Stimulated activated naive CD8-positive, alpha-beta T cell treated with anti-CD3 and anti-CD28 coated beads, Interleukin-15, Interleukin-2, amounts not matched to agents 100 ng/mL and 50 ng/mL, for 24 hours (primary cell): ENCODE measurements around the gene MCL1.

Experiments
- H3K27ac Mint-ChIP-seq: one replicate; pipeline ENCODE4 v1.8.0; 2021; ENCODE audit warnings: mild to moderate bottlenecking, mixed read lengths
- H3K27me3 Mint-ChIP-seq: one replicate; pipeline ENCODE4 v1.8.0; 2021; ENCODE audit warnings: mixed read lengths
- H3K36me3 Mint-ChIP-seq: one replicate; pipeline ENCODE4 v1.8.0; 2021; ENCODE audit warnings: low read depth, mixed read lengths
- H3K4me1 Mint-ChIP-seq: one replicate; pipeline ENCODE4 v1.8.0; 2021; ENCODE audit warnings: low read depth, mixed read lengths
- H3K4me3 Mint-ChIP-seq: one replicate; pipeline ENCODE4 v1.8.0; 2021; ENCODE audit warnings: mild to moderate bottlenecking, mixed read lengths
- H3K9me3 Mint-ChIP-seq: one replicate; pipeline ENCODE4 v1.8.0; 2021; ENCODE audit warnings: mixed read lengths

Gene MCL1

DNA sequence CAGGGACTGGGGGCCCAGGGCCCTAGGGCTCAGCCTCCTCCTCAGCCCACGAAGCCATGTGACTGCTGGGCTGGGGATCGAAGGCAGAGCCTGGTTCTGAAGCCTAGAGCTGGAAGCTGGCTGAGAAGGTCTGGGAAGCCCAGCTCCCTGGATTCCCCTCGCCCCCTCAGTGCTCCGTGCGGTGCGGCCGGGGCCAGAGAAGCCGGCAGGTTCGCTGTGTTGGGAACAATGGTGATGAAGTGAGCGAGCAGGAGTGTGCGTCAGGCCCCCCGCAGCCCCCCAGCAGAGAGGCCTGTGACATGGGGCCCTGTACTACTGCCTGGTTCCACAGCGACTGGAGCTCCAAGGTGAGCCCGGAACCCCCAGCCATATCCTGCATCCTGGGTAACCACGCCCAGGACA, 21.1 kb downstream of the MCL1 start:
- peaks cover 31% of the 10 kb centered on the region for H3K4me1 Mint-ChIP-seq
- H3K4me3 Mint-ChIP-seq = no peak overlapping the region
- H3K9me3 Mint-ChIP-seq = no peaks in the 10 kb centered on the region
- H3K27ac Mint-ChIP-seq = no peak overlapping the region
- H3K36me3 Mint-ChIP-seq = no peaks in the 10 kb centered on the region
- H3K27me3 Mint-ChIP-seq = no peaks in the 10 kb centered on the region

DNA sequence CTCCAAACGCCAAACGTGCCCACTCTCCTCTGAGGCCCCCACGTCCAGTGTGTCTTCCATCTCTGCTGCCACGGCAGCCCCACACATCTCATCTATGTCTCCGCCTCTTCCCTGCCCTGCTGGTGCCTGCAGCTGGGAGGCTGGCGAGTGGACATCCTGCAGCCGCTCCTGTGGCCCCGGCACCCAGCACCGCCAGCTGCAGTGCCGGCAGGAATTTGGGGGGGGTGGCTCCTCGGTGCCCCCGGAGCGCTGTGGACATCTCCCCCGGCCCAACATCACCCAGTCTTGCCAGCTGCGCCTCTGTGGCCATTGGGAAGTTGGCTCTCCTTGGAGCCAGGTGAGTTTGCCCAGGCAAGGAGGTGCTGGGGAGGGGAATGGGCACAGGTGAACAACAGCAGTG, 21.6 kb downstream of the MCL1 start:
- no peaks in the 10 kb centered on the region for H3K27me3 Mint-ChIP-seq
- no peaks in the 10 kb centered on the region for H3K9me3 Mint-ChIP-seq
- no peak overlapping the region for H3K27ac Mint-ChIP-seq
- H3K4me1 Mint-ChIP-seq = peaks cover 27% of the 10 kb centered on the region
- no peak overlapping the region for H3K4me3 Mint-ChIP-seq
- H3K36me3 Mint-ChIP-seq = no peaks in the 10 kb centered on the region

DNA sequence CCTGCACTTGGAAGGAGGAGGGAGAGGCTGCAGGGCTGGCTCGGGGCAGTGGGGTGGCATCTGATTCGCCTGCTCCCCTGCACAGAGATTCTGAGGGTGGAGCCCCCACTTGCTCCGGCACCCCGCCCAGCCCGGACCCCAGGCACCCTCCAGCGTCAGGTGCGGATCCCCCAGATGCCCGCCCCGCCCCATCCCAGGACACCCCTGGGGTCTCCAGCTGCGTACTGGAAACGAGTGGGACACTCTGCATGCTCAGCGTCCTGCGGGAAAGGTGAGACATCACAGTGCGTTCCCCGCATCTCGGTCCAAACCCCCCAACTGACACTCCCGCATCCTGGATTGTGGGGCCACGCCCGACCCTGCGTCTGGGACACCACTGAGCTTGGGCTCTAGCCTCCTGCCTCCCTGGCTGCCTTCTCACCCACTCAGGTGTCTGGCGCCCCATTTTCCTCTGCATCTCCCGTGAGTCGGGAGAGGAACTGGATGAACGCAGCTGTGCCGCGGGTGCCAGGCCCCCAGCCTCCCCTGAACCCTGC, 22.3 kb downstream of the MCL1 start:
- H3K4me1 Mint-ChIP-seq = peaks cover 27% of the 10 kb centered on the region
- H3K4me3 Mint-ChIP-seq = no peak overlapping the region
- H3K9me3 Mint-ChIP-seq = no peaks in the 10 kb centered on the region
- peaks cover 3% of the 10 kb centered on the region for H3K27me3 Mint-ChIP-seq
- no peak overlapping the region for H3K27ac Mint-ChIP-seq
- H3K36me3 Mint-ChIP-seq = no peaks in the 10 kb centered on the region

DNA sequence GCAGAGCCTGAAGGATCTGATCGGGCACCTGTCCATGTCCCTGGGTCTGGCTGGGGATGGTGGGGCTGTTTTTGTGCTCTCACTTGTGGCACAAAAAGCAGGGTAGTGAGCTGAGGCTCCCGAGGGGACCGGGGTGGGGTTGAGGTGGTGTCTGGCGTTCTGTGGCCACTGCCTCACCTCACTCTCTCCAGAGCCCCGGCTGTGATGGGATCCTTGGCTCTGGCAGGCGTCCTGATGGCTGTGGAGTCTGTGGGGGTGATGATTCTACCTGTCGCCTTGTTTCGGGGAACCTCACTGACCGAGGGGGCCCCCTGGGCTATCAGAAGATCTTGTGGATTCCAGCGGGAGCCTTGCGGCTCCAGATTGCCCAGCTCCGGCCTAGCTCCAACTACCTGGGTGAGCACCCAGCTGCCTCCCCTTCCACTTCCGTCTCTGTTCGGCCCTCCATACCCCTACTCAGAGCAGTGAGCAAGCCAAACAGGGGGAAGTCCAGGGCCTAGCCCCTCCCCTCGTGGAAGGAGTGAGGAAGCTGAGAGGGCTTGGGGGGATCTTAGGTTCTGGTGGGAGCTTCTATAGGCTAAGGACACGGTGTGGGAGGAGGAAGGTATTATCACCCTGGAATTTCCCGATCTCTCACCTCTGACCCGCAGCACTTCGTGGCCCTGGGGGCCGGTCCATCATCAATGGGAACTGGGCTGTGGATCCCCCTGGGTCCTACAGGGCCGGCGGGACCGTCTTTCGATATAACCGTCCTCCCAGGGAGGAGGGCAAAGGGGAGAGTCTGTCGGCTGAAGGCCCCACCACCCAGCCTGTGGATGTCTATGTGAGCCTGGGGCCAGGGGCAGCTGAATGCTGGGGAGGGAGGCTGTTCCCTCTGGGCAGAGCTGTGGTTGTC, 23.2 kb downstream of the MCL1 start:
- Mint-ChIP-seq H3K27me3 (peaks cover 9% of the 10 kb centered on the region), H3K36me3 (no peaks in the 10 kb centered on the region), H3K4me1 (peaks cover 29% of the 10 kb centered on the region), H3K27ac (no peak overlapping the region), H3K4me3 (no peak overlapping the region), H3K9me3 (no peaks in the 10 kb centered on the region)

DNA sequence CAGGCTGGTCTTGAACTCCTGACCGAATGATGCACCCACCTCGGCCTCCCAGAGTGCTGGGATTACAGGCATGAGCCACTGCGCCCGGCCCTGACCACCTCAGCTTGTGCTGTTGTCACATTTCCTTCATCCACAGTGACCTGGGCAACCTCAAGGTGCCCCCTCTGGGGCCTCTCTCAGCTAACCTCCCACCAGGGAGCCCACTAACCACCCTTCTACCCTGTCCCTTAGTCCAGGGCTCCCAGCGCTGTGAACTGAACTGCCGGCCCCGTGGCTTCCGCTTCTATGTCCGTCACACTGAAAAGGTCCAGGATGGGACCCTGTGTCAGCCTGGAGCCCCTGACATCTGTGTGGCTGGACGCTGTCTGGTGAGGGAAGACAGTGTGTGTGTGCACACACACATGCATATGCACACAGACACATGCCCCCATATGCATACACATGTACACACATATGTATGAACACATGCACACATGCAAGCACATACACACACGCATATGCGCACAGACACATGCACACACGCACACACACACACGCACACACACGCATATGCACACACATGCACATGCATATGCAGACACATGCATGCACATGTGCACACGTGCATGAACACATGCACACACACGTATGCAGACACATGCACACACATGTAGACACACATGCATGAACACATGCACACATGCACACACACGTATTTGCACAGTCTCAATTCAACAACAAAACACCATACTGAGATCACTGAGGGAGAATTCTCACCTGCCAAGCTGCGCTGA, 24.0 kb downstream of the MCL1 start:
- Mint-ChIP-seq H3K4me3 (no peak overlapping the region), H3K4me1 (peaks cover 26% of the 10 kb centered on the region), H3K36me3 (no peaks in the 10 kb centered on the region), H3K27ac (no peak overlapping the region), H3K27me3 (peaks cover 17% of the 10 kb centered on the region), H3K9me3 (no peaks in the 10 kb centered on the region)

DNA sequence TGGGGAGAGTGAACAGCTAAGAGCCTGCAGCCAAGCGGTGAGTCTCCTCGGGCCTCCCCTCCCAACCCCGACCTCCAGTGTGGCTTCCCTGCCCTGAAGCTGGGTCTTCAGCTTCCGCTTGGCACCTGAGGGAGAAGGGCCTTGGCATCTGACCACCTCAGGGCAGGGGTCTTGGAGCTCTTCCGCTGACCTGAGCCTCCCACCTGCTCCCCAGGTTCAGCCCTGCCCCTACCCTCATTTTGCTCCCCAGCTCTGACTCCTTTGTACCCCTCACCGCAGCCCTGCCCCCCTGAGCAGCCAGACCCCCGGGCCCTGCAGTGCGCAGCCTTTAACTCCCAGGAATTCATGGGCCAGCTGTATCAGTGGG, 25.3 kb downstream of the MCL1 start:
- no peaks in the 10 kb centered on the region for H3K9me3 Mint-ChIP-seq
- H3K27ac Mint-ChIP-seq = no peak overlapping the region
- no peaks in the 10 kb centered on the region for H3K36me3 Mint-ChIP-seq
- H3K27me3 Mint-ChIP-seq = peaks cover 24% of the 10 kb centered on the region
- no peak overlapping the region for H3K4me3 Mint-ChIP-seq
- H3K4me1 Mint-ChIP-seq = peaks cover 25% of the 10 kb centered on the region

DNA sequence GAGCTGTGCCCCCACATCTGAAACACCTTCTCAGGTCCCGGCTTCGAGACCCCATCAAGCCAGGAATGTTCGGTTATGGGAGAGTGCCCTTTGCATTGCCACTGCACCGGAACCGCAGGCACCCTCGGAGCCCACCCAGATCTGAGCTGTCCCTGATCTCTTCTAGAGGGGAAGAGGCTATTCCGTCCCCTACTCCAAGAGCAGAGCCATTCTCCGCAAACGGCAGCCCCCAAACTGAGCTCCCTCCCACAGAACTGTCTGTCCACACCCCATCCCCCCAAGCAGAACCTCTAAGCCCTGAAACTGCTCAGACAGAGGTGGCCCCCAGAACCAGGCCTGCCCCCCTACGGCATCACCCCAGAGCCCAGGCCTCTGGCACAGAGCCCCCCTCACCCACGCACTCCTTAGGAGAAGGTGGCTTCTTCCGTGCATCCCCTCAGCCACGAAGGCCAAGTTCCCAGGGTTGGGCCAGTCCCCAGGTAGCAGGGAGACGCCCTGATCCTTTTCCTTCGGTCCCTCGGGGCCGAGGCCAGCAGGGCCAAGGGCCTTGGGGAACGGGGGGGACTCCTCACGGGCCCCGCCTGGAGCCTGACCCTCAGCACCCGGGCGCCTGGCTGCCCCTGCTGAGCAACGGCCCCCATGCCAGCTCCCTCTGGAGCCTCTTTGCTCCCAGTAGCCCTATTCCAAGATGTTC, 25.9 kb downstream of the MCL1 start:
- no peak overlapping the region for H3K27ac Mint-ChIP-seq
- H3K36me3 Mint-ChIP-seq = no peaks in the 10 kb centered on the region
- no peak overlapping the region for H3K4me3 Mint-ChIP-seq
- peaks cover 26% of the 10 kb centered on the region for H3K4me1 Mint-ChIP-seq
- peaks cover 24% of the 10 kb centered on the region for H3K27me3 Mint-ChIP-seq
- no peaks in the 10 kb centered on the region for H3K9me3 Mint-ChIP-seq

DNA sequence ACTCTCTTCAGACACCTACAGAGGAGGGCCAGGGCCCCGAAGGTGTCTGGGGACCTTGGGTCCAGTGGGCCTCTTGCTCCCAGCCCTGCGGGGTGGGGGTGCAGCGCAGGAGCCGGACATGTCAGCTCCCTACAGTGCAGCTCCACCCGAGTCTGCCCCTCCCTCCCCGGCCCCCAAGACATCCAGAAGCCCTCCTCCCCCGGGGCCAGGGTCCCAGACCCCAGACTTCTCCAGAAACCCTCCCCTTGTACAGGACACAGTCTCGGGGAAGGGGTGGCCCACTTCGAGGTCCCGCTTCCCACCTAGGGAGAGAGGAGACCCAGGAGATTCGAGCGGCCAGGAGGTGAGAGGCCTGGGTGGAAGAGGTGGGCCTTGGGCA, 26.5 kb downstream of the MCL1 start:
- Mint-ChIP-seq H3K4me1 (peaks cover 29% of the 10 kb centered on the region), H3K9me3 (no peaks in the 10 kb centered on the region), H3K27ac (no peak overlapping the region), H3K27me3 (peaks cover 27% of the 10 kb centered on the region), H3K36me3 (no peaks in the 10 kb centered on the region), H3K4me3 (no peak overlapping the region)

DNA sequence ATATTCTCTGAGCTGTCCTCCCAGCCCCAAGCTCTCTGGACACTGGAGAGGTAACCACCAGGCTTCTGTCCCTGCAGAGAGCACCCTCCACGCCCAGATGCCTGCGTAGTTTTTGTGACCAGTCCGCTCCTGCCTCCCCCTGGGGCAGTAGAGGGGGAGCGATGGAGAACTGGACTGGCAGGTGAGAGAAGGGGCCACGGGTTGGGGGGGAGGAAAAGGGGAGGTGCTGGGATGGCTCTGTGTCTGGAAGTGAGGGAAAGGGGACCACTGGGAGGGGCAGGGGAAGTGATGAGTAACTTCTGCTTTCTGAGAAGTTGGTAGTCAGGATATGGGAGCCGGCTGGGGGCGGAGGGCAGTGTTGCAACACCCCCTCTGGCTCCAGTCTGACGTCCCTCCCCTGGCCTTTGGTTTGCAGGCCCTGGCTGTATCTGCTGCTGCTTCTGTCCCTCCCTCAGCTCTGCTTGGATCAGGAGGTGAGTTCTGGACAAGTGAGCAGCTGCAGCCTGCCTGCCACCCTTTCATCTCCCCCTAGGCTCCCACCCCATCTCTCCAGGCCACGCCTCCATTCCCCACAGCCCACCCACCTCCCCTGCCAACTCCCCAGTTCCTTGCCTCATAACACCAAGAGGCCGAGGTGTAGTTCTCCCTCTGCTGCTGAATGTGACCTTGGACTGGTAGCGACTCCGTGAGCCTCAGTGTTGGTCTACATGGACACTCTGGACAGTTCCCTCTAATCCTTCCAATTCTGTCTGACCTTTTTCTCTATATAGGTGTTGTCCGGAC, 27.1 kb downstream of the MCL1 start:
- Mint-ChIP-seq H3K27ac (no peak overlapping the region), H3K9me3 (no peaks in the 10 kb centered on the region), H3K27me3 (peaks cover 27% of the 10 kb centered on the region), H3K36me3 (no peaks in the 10 kb centered on the region), H3K4me3 (no peak overlapping the region), H3K4me1 (peaks cover 29% of the 10 kb centered on the region)

DNA sequence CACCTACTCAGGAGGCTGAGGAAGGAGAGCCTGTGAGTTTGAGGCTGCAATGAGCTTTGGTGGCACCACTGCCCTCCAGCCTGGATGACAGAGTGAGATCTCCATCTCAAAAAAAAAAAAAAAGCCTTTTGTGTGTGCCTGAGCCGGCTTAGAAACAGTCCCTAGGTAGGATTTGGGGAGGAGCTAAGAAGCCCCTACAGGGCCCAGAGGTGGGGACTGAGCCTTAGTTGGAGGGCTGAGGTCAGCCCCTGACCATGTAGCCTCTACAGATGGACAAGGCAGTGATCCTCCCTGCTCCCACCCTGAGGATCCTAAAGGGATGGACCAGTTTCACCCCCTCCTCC, 27.7 kb downstream of the MCL1 start:
- H3K36me3 Mint-ChIP-seq = no peaks in the 10 kb centered on the region
- peaks cover 29% of the 10 kb centered on the region for H3K4me1 Mint-ChIP-seq
- no peaks in the 10 kb centered on the region for H3K9me3 Mint-ChIP-seq
- H3K27ac Mint-ChIP-seq = no peak overlapping the region
- H3K4me3 Mint-ChIP-seq = no peak overlapping the region
- peaks cover 31% of the 10 kb centered on the region for H3K27me3 Mint-ChIP-seq

DNA sequence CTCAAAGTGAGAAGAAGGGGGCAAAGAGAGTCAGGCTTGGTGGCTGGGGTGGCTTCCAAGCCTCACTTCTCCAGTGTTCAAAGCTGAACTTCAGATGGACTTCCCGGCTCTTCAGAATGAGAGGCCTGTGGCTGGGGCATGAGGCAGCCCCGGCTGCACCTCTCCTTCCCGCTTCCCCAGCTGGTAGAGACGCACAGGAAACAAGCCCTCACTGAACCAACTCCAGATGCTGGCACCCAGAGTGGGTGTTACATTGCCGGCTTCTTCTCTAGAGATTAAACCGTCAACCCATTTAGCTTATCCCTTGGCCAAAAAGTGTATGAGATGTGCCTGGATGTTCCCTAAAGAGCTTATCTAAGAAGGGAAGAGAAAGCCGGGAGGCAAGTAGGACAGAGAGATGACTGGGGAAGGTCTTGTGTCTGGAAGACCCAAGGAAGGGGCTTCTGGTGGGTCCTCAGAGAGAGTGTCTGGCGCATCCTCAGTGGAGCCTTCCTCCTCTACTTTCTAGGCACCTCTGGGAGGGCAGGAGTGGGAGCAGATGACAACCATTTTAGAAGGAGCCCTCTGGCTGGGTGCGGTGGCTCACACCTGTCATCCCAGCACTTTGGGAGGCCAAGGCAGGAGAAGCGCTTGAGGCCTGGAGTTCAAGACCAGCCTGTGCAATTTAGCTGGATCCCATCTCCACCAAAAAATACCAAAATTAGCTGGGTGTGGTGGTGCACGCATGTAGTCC, 28.2 kb downstream of the MCL1 start:
- Mint-ChIP-seq H3K27ac (no peak overlapping the region), H3K9me3 (no peaks in the 10 kb centered on the region), H3K4me1 (peaks cover 29% of the 10 kb centered on the region), H3K4me3 (no peak overlapping the region), H3K27me3 (peaks cover 36% of the 10 kb centered on the region), H3K36me3 (no peaks in the 10 kb centered on the region)

DNA sequence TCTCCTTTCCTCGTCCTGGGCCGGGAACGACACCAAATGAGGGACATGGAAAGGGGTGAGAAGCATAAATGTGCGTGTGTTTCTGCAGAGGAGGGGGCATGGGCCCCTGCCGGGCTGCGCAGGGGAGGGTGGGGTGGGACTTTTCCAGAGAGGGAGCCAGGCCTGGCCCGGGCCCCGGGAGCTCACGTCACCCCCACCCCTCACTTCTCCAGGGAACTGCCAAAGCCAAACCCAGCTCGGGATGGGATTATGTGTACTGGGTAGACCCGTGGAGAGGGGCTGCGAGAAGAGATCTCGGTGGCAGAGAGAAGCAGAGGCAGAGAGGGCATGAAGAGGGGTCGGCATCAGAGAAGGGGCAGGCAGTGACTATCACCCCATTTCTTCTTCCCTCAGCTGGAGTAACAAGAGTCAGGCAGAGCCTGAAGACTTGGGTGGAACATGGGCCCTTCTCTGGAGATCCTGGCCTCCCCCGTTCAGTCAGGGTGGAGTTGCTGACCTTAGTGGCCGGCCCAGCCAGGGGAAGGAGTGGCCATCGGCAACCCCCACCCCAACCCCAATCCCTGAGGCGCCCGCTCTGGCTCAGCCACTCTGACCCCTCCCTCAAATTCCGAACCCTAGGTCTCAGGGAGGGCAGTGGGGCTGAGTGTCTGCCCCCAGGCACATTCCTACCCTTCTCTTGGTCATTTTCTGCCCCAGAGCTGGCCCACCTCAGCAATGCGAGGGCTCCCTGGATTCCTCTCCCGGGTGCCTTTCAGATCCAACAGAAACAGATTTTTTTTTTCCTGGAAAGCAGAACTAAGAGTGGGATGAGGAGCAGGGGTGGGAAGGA, 29.0 kb downstream of the MCL1 start:
- H3K4me3 Mint-ChIP-seq = no peak overlapping the region
- peaks cover 30% of the 10 kb centered on the region for H3K4me1 Mint-ChIP-seq
- H3K36me3 Mint-ChIP-seq = no peaks in the 10 kb centered on the region

DNA sequence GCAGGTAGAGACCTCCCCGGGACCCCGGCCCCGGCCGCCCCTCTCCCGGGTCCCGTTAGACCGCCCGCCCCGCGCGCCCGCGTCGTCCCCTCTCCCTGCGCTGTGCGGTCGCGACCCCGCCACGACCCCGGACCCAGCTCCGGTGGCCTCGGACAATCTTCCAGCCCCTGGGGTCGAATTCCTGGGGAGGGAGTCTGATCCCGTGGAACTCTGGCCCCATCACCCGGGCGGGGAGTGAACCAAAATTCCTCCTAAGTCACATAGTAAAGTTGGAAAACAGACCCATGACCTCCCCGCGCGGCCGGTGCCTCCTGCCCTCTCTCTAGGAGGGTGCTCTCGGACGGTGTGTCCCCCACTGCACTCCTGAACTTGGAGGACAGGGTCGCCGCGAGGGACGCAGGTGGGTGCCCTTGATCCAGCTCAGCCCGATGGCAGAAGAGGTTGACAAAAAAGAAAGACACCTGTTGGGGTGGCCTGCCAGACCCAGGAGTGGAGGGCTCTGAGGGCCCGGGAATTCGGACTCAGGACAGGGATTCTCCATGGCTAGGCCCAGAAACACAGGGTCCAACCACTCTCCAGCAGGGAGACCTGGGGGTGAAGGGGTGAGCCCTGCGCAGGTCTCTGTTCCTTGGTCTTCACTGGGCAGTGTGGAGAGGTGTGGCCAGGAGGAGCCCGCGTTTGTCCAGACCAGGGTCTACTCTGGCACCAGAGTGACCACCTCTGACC, 29.8 kb downstream of the MCL1 start:
- H3K27ac Mint-ChIP-seq = no peak overlapping the region

More for the DNA sequence above, 29.0 kb downstream of the MCL1 start:
- Mint-ChIP-seq H3K27me3 (peaks cover 36% of the 10 kb centered on the region), H3K27ac (no peak overlapping the region), H3K9me3 (no peaks in the 10 kb centered on the region)

More for the DNA sequence above, 29.8 kb downstream of the MCL1 start:
- no peaks in the 10 kb centered on the region for H3K9me3 Mint-ChIP-seq
- peak overlapping the region; percentile 71 for H3K4me3 Mint-ChIP-seq
- H3K36me3 Mint-ChIP-seq = no peaks in the 10 kb centered on the region
- peaks cover 33% of the 10 kb centered on the region for H3K4me1 Mint-ChIP-seq
- H3K27me3 Mint-ChIP-seq = peaks cover 36% of the 10 kb centered on the region
